CD4-positive, alpha-beta T cell (primary cell): Measurements from ENCODE around the gene EMX1. TPM values are rescaled to one million over a fixed set of nuclear protein-coding genes. Genes with fewer than 3 reads are reported as not detected.

Experiments
- ATAC-seq: fragments of 200-7000 bp; cut with Tn5 transposase; one replicate; pipeline ENCODE4 v1.10.0; 2022; ENCODE audit warnings: mild to moderate bottlenecking; ENCODE audit not compliant: poor library complexity
- CTCF ChIA-PET: fragments of 350-600 bp; sonication (Branson Sonifier 250); formaldehyde crosslinking; loops from one replicate; lab custom pipeline; 2021; ENCODE audit warnings: antibody characterized with exemption, inconsistent platforms; lab: Charles Lee
- POLR2A ChIA-PET: fragments of 350-600 bp; sonication (Branson Sonifier 250); formaldehyde crosslinking; loops from one replicate; lab custom pipeline; 2021; ENCODE audit warnings: antibody characterized with exemption, inconsistent platforms; lab: Charles Lee
- DNase-seq, 14 experiments: peaks; one replicate each; pipeline ENCODE4 v3.0.0-alpha.2; 2013 to 2020; ENCODE audit warnings: mixed read lengths in 2 of 14
- H3K27ac ChIP-seq, 2 donors: one replicate each; pipeline versions ENCODE4 v1.5.1 to v1.7.0; 2013; ENCODE audit warnings: low read length in 2 of 2, low read depth in 1 of 2, mild to moderate bottlenecking in 1 of 2
- H3K27me3 ChIP-seq, 2 experiments: 1 replicate in 1 of 2; 2 replicates in 1 of 2; pipeline versions ENCODE4 v1.6.1 to v1.7.0; 2013; ENCODE audit warnings: low read length in 2 of 2, control low read depth in 1 of 2, mild to moderate bottlenecking in 1 of 2, moderate library complexity in 1 of 2; ENCODE audit not compliant: insufficient read depth in 2 of 2, control insufficient read depth in 1 of 2
- H3K36me3 ChIP-seq: one replicate; pipeline ENCODE4 v1.6.1; 2013; ENCODE audit warnings: low read length, control low read depth; ENCODE audit not compliant: insufficient read depth
- H3K4me1 ChIP-seq: one replicate; pipeline ENCODE4 v1.6.1; 2013; ENCODE audit warnings: low read length, control low read depth; ENCODE audit not compliant: insufficient read depth
- H3K4me3 ChIP-seq: one replicate; pipeline ENCODE4 v1.5.1; 2013; ENCODE audit warnings: mild to moderate bottlenecking, low read length, moderate library complexity
- H3K9me3 ChIP-seq, 2 experiments: 1 replicate in 1 of 2; 2 replicates in 1 of 2; pipeline versions ENCODE4 v1.6.1 to v1.7.0; 2013; ENCODE audit warnings: low read length in 2 of 2, mild to moderate bottlenecking in 2 of 2, control low read depth in 1 of 2, moderate library complexity in 1 of 2; ENCODE audit not compliant: control insufficient read depth in 1 of 2, insufficient read depth in 1 of 2
- H3K27ac Mint-ChIP-seq: one replicate; pipeline ENCODE4 v1.8.0; 2020; ENCODE audit warnings: mixed read lengths
- H3K27me3 Mint-ChIP-seq: one replicate; pipeline ENCODE4 v1.8.0; 2021; ENCODE audit warnings: mixed read lengths
- H3K36me3 Mint-ChIP-seq: one replicate; pipeline ENCODE4 v1.8.0; 2021; ENCODE audit warnings: low read depth, mixed read lengths
- H3K4me1 Mint-ChIP-seq: one replicate; pipeline ENCODE4 v1.8.0; 2021; ENCODE audit warnings: low read depth, mixed read lengths
- H3K4me3 Mint-ChIP-seq: one replicate; pipeline ENCODE4 v1.8.0; 2020; ENCODE audit warnings: mild to moderate bottlenecking, mixed read lengths
- H3K9me3 Mint-ChIP-seq: one replicate; pipeline ENCODE4 v1.8.0; 2020; ENCODE audit warnings: mixed read lengths
- intact Hi-C, 2 experiments: fragments of 100-400 bp; cut with DNase I in 1 of 2; cut with micrococcal nuclease in 1 of 2; formaldehyde crosslinking; loops; one replicate each; pipeline versions ENCODE4 v1.15.1 to v1.9.0; 2023 to 2025; cut with DNase I, micrococcal nuclease
- total RNA-seq, 174 experiments: library from RNA in 2 of 174; stranded (reverse) in 2 of 174; gene quantifications; one replicate each; pipeline ENCODE4 v1.2.3 and lab custom pipeline; 2021 to 2026
- TF ChIP-seq, protein P1 (sequence below): fragments of 200-600 bp; IDR thresholded peaks from one replicate; pipeline ENCODE4 v1.8.0; 2022; ENCODE audit warnings: antibody characterized with exemption, mild to moderate bottlenecking

Gene EMX1
- total RNA-seq, 2 experiments from 2014 or later = not detected

DNA sequence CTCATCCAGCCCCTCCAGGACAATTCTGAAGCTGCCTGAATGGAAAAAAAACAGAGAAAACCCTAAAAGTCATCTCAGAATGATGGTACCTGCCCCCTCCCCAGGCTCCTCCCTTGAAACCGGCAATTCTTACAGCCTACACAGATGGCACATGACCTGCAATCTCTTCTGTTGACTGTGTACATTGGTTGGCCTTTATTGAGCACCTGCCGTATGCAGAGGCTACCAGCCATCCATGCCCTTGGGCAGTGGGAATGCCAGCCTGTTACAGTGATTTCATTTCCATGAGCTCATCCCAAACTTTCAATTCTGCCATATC, 57.1 kb downstream of the EMX1 start:
- intact Hi-C loops = no loop called here
- H3K27me3 Mint-ChIP-seq = no peaks in the 10 kb centered on the region
- H3K4me3 Mint-ChIP-seq = no peak overlapping the region

DNA sequence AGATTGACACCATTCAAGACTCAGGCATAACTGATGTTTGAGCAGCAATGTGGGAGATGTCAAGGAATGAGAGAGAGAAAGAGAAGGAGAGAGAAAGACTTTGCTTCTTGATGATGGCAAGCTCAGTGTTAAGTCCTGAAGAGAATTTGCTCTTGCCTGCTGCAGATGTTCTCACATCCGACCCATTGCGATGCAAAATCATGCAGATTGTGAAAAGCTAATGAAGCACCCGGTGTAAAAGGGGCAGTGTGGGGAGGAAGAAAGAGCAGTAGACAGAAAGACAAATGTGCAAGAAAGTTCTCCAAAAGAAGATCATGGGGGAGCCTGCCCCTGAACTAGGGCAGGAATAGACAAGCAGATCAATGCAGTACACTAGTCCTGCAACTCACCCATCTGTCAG, 57.7 kb downstream of the EMX1 start:
- H3K36me3 Mint-ChIP-seq = no peaks in the 10 kb centered on the region
- CTCF ChIA-PET = no interaction called here
- intact Hi-C loops = loop anchor here in 1 of 2 experiments (5.0 kb wide), 1 partner anchor 83 kb away; no protein-coding TSS in a partner anchor
- Histone ChIP-seq H3K4me3 (no peak overlapping the region), H3K27ac (no peak overlapping the region), H3K9me3 (no peaks in the 10 kb centered on the region), H3K27me3 (no peaks in the 10 kb centered on the region), H3K36me3 (no peaks in the 10 kb centered on the region), H3K4me1 (no peaks in the 10 kb centered on the region)
- TF ChIP-seq, protein P1, sequence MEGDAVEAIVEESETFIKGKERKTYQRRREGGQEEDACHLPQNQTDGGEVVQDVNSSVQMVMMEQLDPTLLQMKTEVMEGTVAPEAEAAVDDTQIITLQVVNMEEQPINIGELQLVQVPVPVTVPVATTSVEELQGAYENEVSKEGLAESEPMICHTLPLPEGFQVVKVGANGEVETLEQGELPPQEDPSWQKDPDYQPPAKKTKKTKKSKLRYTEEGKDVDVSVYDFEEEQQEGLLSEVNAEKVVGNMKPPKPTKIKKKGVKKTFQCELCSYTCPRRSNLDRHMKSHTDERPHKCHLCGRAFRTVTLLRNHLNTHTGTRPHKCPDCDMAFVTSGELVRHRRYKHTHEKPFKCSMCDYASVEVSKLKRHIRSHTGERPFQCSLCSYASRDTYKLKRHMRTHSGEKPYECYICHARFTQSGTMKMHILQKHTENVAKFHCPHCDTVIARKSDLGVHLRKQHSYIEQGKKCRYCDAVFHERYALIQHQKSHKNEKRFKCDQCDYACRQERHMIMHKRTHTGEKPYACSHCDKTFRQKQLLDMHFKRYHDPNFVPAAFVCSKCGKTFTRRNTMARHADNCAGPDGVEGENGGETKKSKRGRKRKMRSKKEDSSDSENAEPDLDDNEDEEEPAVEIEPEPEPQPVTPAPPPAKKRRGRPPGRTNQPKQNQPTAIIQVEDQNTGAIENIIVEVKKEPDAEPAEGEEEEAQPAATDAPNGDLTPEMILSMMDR = no peak
- no peak overlapping the region for H3K4me3 Mint-ChIP-seq
- H3K4me1 Mint-ChIP-seq = no peaks in the 10 kb centered on the region
- H3K27me3 Mint-ChIP-seq = no peaks in the 10 kb centered on the region
- H3K27ac Mint-ChIP-seq = no peak overlapping the region
- ATAC-seq (no peak), DNase-seq (no peak)
- no peaks in the 10 kb centered on the region for H3K9me3 Mint-ChIP-seq
- POLR2A ChIA-PET = interaction anchor here (0.5 kb wide), 1 partner anchor 202 kb away, joined by 3 read pairs; no protein-coding TSS in a partner anchor

More for the DNA sequence above, 57.1 kb downstream of the EMX1 start:
- TF ChIP-seq, protein P1 = no peak
- H3K4me3 ChIP-seq = no peak overlapping the region
- H3K27ac ChIP-seq = no peak overlapping the region
- Mint-ChIP-seq H3K4me1 (no peaks in the 10 kb centered on the region), H3K36me3 (no peaks in the 10 kb centered on the region), H3K9me3 (no peaks in the 10 kb centered on the region), H3K27ac (no peak overlapping the region)
- POLR2A ChIA-PET = no interaction called here
- H3K9me3 ChIP-seq = no peaks in the 10 kb centered on the region
- DNase-seq (no peak), ATAC-seq (no peak)
- H3K27me3 ChIP-seq = no peaks in the 10 kb centered on the region
- H3K36me3 ChIP-seq = no peaks in the 10 kb centered on the region
- no peaks in the 10 kb centered on the region for H3K4me1 ChIP-seq
- CTCF ChIA-PET = interaction anchor here (0.8 to 1.4 kb wide), 4 partner anchors 9 to 14 kb away, joined by 3 to 4 read pairs (median 3); no protein-coding TSS in a partner anchor

DNA sequence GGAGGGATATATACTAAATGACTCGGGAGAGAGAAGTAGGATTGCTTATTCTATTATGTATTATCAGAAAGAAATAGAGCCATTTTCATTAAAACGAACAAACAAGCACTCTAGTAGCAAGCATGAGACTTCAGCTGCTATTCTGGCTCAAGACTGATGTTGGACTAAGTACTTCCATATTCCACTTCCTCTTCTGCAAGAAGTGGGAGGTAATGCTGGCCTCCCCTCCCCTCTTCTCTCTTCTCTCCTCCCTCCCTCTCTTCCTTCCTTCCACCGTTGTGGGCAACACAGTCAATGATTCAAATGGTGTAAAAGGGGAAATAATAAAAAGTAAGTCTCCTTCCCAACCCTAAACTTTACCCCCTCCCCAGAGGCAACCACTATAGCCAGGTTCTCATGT, 62.6 kb downstream of the EMX1 start:
- intact Hi-C loops = loop anchor here in 1 of 2 experiments (5.0 kb wide), 1 partner anchor 88 kb away; no protein-coding TSS in a partner anchor
- Mint-ChIP-seq H3K4me3 (no peak overlapping the region), H3K4me1 (no peaks in the 10 kb centered on the region), H3K27ac (no peak overlapping the region), H3K27me3 (no peaks in the 10 kb centered on the region), H3K36me3 (no peaks in the 10 kb centered on the region), H3K9me3 (no peaks in the 10 kb centered on the region)
- Histone ChIP-seq H3K27ac (no peak overlapping the region), H3K4me1 (no peaks in the 10 kb centered on the region), H3K36me3 (no peaks in the 10 kb centered on the region), H3K4me3 (no peak overlapping the region), H3K9me3 (no peaks in the 10 kb centered on the region), H3K27me3 (no peaks in the 10 kb centered on the region)
- DNase-seq = no peak
- ChIA-PET CTCF (no interaction called here), POLR2A (no interaction called here)
- TF ChIP-seq, protein P1 = no peak
- ATAC-seq = no peak
